ENCODE results near the gene TAAR9. TPM values are rescaled to one million over a fixed set of nuclear protein-coding genes. Genes with fewer than 3 reads are reported as not detected.

The TAAR9 gene
- total and polyA plus RNA-seq, 2 experiments from 2014 or later, result not detected

DNA sequence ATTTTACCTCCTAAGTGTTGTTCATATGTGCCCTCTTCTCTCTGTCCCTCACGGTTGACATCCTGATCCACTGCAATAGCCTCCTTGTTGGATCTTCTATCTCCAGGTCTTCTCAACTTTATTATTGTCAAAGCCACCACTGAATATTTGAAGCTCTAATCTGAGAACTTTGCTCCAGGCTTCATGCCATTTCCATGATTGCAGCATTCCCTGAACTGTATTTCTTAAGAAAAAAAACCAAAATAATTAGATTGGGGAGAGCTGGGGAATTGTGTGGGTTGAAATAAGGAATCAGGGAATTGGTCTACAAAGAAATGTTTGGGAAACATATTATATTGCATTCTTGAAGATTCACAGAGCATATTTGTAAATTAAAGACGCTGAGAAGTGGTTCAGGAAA lies 22.7 kb upstream of the TAAR9 start:
- Histone ChIP-seq H3K9me3 (ENCODE audit: low read depth) (no peaks in the 10 kb centered on the region), H3K36me3 (no peaks in the 10 kb centered on the region), H3K4me1 (ENCODE audit: low read depth) (peaks cover 14% of the 10 kb centered on the region), H3K27ac (no peak overlapping the region), H3K27me3 (no peaks in the 10 kb centered on the region), H3K4me3 (no peak overlapping the region)
- DNase-seq (ENCODE audit: low read depth in 1 of 2, low spot score in 1 of 2), result no peak
- TF ChIP-seq, protein P1, sequence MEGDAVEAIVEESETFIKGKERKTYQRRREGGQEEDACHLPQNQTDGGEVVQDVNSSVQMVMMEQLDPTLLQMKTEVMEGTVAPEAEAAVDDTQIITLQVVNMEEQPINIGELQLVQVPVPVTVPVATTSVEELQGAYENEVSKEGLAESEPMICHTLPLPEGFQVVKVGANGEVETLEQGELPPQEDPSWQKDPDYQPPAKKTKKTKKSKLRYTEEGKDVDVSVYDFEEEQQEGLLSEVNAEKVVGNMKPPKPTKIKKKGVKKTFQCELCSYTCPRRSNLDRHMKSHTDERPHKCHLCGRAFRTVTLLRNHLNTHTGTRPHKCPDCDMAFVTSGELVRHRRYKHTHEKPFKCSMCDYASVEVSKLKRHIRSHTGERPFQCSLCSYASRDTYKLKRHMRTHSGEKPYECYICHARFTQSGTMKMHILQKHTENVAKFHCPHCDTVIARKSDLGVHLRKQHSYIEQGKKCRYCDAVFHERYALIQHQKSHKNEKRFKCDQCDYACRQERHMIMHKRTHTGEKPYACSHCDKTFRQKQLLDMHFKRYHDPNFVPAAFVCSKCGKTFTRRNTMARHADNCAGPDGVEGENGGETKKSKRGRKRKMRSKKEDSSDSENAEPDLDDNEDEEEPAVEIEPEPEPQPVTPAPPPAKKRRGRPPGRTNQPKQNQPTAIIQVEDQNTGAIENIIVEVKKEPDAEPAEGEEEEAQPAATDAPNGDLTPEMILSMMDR (IDR thresholded peaks at IDR 0.05; ENCODE audit: low read depth, low read length), result no peak

DNA sequence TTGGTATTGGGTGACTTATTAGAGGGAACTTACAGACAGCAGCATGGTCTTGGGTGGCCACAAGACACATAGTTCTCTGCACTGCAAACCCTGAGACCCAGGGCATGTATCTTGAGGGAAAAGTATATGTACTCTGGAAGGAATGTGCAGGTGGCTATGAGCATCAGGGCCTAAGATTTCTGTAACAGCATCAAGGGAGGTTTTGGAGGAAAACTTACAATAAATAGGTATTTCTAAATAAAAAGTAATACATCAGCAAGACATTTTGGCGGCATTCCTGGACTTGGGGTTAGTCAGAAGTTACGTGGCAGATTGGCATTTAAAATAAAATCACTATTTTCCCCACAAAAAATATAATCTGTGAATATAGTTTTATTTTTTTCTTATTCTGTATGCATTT lies 17.1 kb upstream of the TAAR9 start:
- Histone ChIP-seq H3K4me1 (ENCODE audit: low read depth) (no peaks in the 10 kb centered on the region), H3K27ac (no peak overlapping the region), H3K36me3 (no peaks in the 10 kb centered on the region), H3K27me3 (no peaks in the 10 kb centered on the region), H3K4me3 (no peak overlapping the region), H3K9me3 (ENCODE audit: low read depth) (no peaks in the 10 kb centered on the region)
- peak in 1 of 2 donors; percentile 32 for DNase-seq (ENCODE audit: low read depth in 1 of 2, low spot score in 1 of 2)
- TF ChIP-seq, protein P1 (IDR thresholded peaks at IDR 0.05; ENCODE audit: low read depth, low read length), result no peak

DNA sequence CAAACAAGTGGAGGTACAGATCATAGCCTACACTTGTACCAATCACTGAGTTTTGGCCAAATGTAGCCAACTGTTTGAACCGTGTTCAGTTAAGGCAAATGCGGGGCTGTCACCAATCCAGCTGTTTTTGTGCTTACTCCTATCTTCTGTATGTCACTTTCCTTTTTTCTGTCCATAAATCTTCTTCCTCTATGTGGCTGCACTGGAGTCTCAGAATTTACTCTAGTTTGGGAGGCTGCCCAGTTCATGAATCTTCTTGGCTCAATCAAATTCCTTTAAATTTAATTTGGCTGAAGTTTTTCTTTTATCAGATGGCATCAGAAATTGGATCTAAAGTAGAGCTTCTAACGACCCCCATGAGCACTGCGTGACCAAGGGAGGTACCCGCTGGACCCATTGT lies 13.4 kb upstream of the TAAR9 start:
- H3K27ac ChIP-seq, result no peak overlapping the region
- no peak for DNase-seq (ENCODE audit: low read depth in 1 of 2, low spot score in 1 of 2)
- no peaks in the 10 kb centered on the region for H3K9me3 ChIP-seq (ENCODE audit: low read depth)
- no peaks in the 10 kb centered on the region for H3K4me1 ChIP-seq (ENCODE audit: low read depth)
- H3K27me3 ChIP-seq, result no peaks in the 10 kb centered on the region
- TF ChIP-seq, protein P1 (IDR thresholded peaks at IDR 0.05; ENCODE audit: low read depth, low read length), result no peak
- H3K36me3 ChIP-seq, result no peaks in the 10 kb centered on the region
- H3K4me3 ChIP-seq, result no peak overlapping the region

DNA sequence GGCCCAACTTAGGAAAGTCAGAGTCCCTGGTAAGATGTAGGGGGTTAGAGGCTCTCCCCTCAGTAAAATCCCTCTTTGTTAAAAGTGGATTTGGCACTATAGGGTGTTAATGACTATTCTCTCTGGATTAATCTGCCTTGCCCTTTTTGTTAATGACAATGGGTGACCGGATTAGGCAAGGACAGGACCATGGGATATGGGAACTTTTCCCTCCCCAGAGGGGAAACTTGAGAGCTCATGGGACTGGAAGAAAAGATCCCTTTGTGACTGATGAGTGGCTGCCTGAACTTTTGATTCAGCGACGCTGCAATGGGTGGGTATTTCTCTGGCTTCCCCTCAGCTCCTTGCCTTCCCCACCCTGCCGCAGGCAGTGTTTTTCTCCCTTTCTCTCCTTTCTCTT lies 12.2 kb upstream of the TAAR9 start:
- TF ChIP-seq, protein P1 (IDR thresholded peaks at IDR 0.05; ENCODE audit: low read depth, low read length), result no peak
- H3K27me3 ChIP-seq, result no peaks in the 10 kb centered on the region
- no peaks in the 10 kb centered on the region for H3K36me3 ChIP-seq
- no peak for DNase-seq (ENCODE audit: low read depth in 1 of 2, low spot score in 1 of 2)
- H3K4me3 ChIP-seq, result no peak overlapping the region
- H3K9me3 ChIP-seq (ENCODE audit: low read depth), result no peaks in the 10 kb centered on the region
- H3K27ac ChIP-seq, result no peak overlapping the region
- H3K4me1 ChIP-seq (ENCODE audit: low read depth), result no peaks in the 10 kb centered on the region

DNA sequence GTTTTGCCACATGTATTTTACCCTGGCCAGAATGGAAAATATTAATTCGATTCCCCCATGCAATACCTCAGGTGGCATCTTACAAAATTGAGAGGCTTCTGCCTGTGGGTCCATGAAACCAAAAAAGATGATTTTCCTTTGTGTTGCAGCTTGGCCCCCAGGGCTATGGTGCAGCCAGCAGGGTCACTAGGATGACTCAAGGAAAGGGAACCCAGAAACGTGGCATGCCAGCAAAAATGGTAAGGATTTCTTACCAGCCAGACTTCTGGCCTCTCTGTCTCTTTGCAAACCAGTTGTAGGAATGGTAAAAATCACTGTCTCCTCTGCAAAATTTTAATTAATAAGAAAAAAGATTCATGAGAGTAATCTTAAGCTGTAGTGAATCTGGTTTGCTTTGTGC lies 11.6 kb upstream of the TAAR9 start:
- no peak overlapping the region for H3K4me3 ChIP-seq
- TF ChIP-seq, protein P1 (IDR thresholded peaks at IDR 0.05; ENCODE audit: low read depth, low read length), result no peak
- H3K27ac ChIP-seq, result no peak overlapping the region
- H3K9me3 ChIP-seq (ENCODE audit: low read depth), result no peaks in the 10 kb centered on the region
- no peaks in the 10 kb centered on the region for H3K27me3 ChIP-seq
- no peak for DNase-seq (ENCODE audit: low read depth in 1 of 2, low spot score in 1 of 2)
- H3K4me1 ChIP-seq (ENCODE audit: low read depth), result no peaks in the 10 kb centered on the region
- H3K36me3 ChIP-seq, result no peaks in the 10 kb centered on the region

DNA sequence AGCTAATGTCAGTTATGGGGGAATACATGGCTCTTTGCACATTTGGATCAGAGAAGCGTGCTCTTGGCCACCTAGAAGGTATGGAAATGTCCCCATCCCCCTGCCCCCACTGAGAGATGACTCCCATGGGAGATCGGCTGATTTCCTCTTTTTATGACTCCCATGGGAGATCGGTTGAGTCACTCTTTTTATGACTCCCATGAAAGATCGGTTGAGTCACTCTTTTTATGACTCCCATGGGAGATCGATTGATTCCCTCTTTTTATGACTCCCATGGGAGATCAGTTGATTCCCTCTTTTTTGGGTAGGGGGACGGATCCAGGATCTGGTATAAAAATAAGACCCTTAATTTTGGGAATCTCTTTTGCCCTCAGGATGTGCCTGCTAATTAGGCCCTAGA lies 10.3 kb upstream of the TAAR9 start:
- no peaks in the 10 kb centered on the region for H3K36me3 ChIP-seq
- no peaks in the 10 kb centered on the region for H3K9me3 ChIP-seq (ENCODE audit: low read depth)
- TF ChIP-seq, protein P1 (IDR thresholded peaks at IDR 0.05; ENCODE audit: low read depth, low read length), result no peak
- no peak overlapping the region for H3K27ac ChIP-seq
- no peak overlapping the region for H3K4me3 ChIP-seq
- no peaks in the 10 kb centered on the region for H3K27me3 ChIP-seq
- H3K4me1 ChIP-seq (ENCODE audit: low read depth), result no peaks in the 10 kb centered on the region
- no peak for DNase-seq (ENCODE audit: low read depth in 1 of 2, low spot score in 1 of 2)

All from cardiac muscle cell (in vitro differentiated cells and primary cell).